Retinal pigment epithelial cell (primary cell): ENCODE results near the gene SART1.

Source experiments
- DNase-seq: peaks from one replicate; pipeline ENCODE4 v3.0.0-alpha.2; 2010; ENCODE audit warnings: low read depth
- H3K4me3 ChIP-seq: 2 replicates; pipeline ENCODE4 v1.5.1; 2011; ENCODE audit warnings: mild to moderate bottlenecking, low read length, control low read depth, moderate library complexity
- CTCF ChIP-seq: conservative IDR thresholded peaks from 2 replicates; pipeline ENCODE4 v1.5.1; 2011; ENCODE audit warnings: low read depth, low read length, control low read depth, inconsistent platforms

SART1 gene

GRCh38 chr11:65917434-65918210, 43.9 kb upstream of the SART1 start:
- no peak for TF ChIP-seq CTCF
- no peak for DNase-seq
- H3K4me3 ChIP-seq: peak overlapping the region; percentile 84

- no peak for TF ChIP-seq CTCF
- no peak for DNase-seq
- H3K4me3 ChIP-seq: peak within 1 kb of the TSS; percentile 84
Observed at GRCh38 chr11:65918211-65919140, 43.1 kb upstream of the SART1 start, which contains the start of gene C11orf68. Gene C11orf68 (minus strand): TSS chr11:65919062. CDS start chr11:65919031, 31 bp downstream.

- DNase-seq: peak; percentile 91
- H3K4me3 ChIP-seq: peak within 1 kb of the TSS; percentile 84
- TF ChIP-seq CTCF: no peak
Observed at GRCh38 chr11:65919141-65919572, 42.4 kb upstream of the SART1 start, which contains the start of gene DRAP1. Gene DRAP1 (plus strand): TSS chr11:65919426. CDS start chr11:65919502, 76 bp downstream.

GRCh38 chr11:65919573-65920371, 41.8 kb upstream of the SART1 start:
- DNase-seq: no peak

GRCh38 chr11:65920372-65920802, 41.1 kb upstream of the SART1 start:
- TF ChIP-seq CTCF: no peak
- DNase-seq: no peak
- peak overlapping the region; percentile 76 for H3K4me3 ChIP-seq

More at GRCh38 chr11:65919573-65920371, 41.8 kb upstream of the SART1 start:
- TF ChIP-seq CTCF: no peak
- H3K4me3 ChIP-seq: peak overlapping the region; percentile 76

GRCh38 chr11:65921033-65921555, 40.4 kb upstream of the SART1 start:
- no peak for DNase-seq
- no peak for TF ChIP-seq CTCF
- H3K4me3 ChIP-seq: no peak overlapping the region
